ENCODE results near the gene ETFA.

The ETFA gene

GRCh38 chr15:76209942-76210341 lies 101.3 kb downstream of the ETFA start:
- DNase-seq, result no peak

GRCh38 chr15:76209523-76209922 lies 101.7 kb downstream of the ETFA start:
- DNase-seq, result no peak

GRCh38 chr15:76208786-76209424 lies 102.4 kb downstream of the ETFA start:
- no peak for DNase-seq

GRCh38 chr15:76208084-76208785 lies 103.0 kb downstream of the ETFA start:
- DNase-seq, result no peak

GRCh38 chr15:76206325-76206976 lies 104.8 kb downstream of the ETFA start:
- peak; percentile 64 for DNase-seq

- DNase-seq, result no peak
Observed at GRCh38 chr15:76204916-76205460, 106.3 kb downstream of the ETFA start.

GRCh38 chr15:76204109-76204845 lies 107.0 kb downstream of the ETFA start:
- DNase-seq, result no peak

GRCh38 chr15:76203346-76204108 lies 107.7 kb downstream of the ETFA start:
- no peak for DNase-seq

GRCh38 chr15:76201536-76202255 lies 109.6 kb downstream of the ETFA start:
- DNase-seq, result no peak

- no peak for DNase-seq
Observed at GRCh38 chr15:76200641-76201105, 110.6 kb downstream of the ETFA start.

- no peak for DNase-seq
Observed at GRCh38 chr15:76200083-76200465, 111.2 kb downstream of the ETFA start.

- no peak for DNase-seq
Observed at GRCh38 chr15:76199106-76200082, 111.9 kb downstream of the ETFA start.

GRCh38 chr15:76198456-76199105 lies 112.7 kb downstream of the ETFA start:
- DNase-seq, result no peak

GRCh38 chr15:76197703-76198455 lies 113.4 kb downstream of the ETFA start:
- DNase-seq, result no peak

- no peak for DNase-seq
Observed at GRCh38 chr15:76196269-76197231, 114.7 kb downstream of the ETFA start.

- no peak for DNase-seq
Observed at GRCh38 chr15:76195506-76196268, 115.6 kb downstream of the ETFA start.

GRCh38 chr15:76193934-76194333 lies 117.3 kb downstream of the ETFA start:
- DNase-seq, result no peak

Measured in NCI-H1436 treated with DMSO at 0.1 percent for 48 hours (cell line).